Endothelial cell of hepatic sinusoid (primary cell): ENCODE measurements around the gene SLCO2A1.

Source experiments
- in situ Hi-C: cut with HindIII; loops from 2 replicates; pipeline ENCODE4 v1.10.0; 2017; ENCODE audit warnings: low sequenced_read_pairs

The SLCO2A1 gene

DNA sequence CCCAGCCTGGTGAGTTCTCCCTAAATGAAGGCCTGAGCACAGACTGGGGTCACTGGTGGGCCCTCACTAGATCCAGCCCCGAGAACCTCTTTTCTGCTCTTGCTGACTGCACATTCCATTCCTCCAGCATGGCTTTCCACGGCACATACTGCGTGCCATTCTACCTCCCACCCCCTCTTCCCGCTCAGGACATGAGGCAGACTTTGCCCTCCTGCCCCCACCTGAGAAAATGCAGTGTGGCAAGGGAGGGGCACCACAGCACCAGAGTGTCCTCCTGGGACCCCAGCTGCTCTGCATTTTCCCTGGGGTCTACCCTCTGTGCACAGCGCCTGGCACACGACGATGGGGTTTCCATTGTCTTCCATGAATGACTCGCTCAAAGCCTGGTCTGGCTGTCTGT, 6.1 kb upstream of the SLCO2A1 start:
- in situ Hi-C loops, result no loop called here

DNA sequence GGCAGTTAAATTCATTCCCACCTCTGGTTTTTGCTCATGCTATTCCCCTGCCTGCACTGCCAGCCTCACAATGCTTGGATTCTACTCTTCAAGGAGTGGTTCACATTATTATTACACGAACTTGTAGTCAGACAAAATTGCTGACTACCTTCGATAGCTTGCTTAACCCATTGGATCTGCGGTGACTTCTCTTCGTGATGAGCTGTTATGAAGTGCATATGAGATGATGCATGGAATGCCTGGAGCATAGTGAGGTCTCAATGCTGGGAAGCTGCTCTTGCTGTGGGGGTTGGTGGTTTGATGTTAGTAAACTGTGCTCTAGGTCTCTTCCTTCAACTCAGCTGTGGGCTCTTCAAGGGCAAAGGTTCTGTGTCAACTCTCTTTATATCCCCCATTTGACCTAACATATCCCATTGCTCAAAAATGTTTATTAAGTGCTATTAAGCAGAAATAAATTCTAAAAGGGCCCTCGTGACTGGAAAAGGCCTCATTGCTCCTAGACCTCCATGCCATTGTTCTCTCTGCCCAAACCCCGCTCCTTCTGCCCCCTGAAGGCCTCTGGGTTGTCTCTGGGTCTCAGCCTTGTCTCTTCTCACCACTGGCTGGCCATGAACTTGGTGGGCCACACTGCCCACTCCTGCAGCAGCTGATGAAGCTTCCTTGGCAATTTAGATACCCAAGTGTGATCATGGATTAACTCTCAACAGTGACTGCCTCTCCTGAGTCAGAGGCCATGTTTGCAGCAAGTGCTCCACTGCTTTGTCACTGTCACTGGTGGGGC, 4.5 kb upstream of the SLCO2A1 start:
- in situ Hi-C loops, result no loop called here

GRCh38 chr3:134033315-134033996, 3.7 kb upstream of the SLCO2A1 start:
- in situ Hi-C loops, result no loop called here

DNA sequence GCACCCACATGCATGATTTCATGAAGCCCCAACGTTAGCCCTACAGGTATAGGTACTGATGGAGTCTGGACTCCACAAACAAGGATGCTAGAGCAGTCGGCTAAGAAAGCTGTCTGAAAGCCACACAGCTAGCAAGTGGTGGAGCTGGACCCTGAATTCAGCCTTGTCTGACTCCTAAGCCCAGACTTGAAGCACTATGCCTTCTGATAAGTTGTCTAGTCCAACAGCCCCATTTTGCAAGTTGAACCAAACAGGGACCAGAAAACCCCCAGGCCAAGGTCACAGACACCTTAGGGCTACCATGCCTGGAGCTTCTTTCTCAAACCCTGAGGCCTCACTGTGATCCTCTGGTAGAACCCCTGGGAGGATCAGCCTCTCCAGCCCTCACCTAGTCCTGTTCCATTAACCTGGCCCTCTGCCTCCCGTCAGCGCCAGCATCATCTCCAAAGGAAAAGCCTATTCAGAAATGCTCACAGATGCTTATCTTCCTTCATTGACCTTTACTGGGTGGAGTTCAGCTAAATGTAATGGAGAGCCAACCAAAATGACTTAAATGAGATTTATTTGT, 1.7 kb upstream of the SLCO2A1 start:
- in situ Hi-C loops, result no loop called here

GRCh38 chr3:134030379-134031347, 938 bp upstream of the SLCO2A1 start:
- in situ Hi-C loops, result no loop called here

DNA sequence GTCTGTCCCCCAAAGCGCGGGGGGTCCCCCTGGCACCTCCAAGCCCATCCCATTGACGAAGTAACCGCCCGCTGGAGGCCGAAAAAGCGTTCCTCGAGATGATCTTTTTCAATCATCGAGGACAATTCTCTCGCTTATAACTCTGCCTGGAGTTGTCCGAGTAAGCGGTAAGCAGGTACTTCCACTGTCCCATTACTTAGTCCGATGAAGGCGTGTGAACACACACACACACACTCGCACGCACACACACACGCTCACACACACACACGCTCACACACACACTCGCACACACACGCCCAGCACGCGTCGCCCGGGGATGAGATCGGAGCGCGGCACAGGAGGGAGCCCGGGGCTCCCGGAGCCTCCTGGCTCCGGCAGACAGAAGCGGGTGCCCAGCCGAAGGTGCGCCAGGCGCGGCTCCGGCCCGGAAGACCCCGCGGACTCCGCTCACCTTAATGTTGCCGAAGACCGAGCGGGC, 430 bp downstream of the SLCO2A1 start:
- in situ Hi-C loops, result no loop called here

GRCh38 chr3:134028486-134029255, 1.1 kb downstream of the SLCO2A1 start:
- in situ Hi-C loops, result no loop called here

GRCh38 chr3:134027631-134028030, 2.1 kb downstream of the SLCO2A1 start:
- in situ Hi-C loops, result no loop called here

DNA sequence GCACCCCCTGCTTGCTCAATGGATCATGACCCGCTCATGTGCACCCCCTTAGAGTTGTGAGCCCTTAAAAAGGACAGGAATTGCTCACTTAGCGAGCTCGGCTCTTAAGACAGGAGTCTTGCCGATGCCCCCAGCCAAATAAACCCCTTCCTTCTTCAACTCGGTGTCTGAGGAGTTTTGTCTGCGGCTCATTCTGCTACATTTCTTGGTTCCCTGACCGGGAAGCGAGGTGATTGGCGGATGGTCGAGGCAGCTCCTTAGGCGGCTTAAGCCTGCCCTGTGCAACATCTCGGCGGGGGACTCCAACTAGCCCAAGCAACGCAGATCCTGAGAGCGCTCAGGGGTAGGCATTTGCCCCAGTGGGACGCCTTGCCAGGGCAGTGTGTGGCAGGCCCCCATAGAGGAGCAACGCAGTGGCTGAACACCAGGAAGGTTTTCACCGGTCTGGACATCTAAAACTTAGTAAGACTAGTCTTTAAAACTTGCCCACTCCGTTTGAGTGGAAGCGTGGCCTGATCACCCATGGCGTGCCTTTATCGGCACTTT, 9.5 kb downstream of the SLCO2A1 start:
- in situ Hi-C loops, result no loop called here

GRCh38 chr3:134018850-134019249, 10.9 kb downstream of the SLCO2A1 start:
- in situ Hi-C loops, result no loop called here

GRCh38 chr3:134018406-134018805, 11.3 kb downstream of the SLCO2A1 start:
- in situ Hi-C loops, result no loop called here

DNA sequence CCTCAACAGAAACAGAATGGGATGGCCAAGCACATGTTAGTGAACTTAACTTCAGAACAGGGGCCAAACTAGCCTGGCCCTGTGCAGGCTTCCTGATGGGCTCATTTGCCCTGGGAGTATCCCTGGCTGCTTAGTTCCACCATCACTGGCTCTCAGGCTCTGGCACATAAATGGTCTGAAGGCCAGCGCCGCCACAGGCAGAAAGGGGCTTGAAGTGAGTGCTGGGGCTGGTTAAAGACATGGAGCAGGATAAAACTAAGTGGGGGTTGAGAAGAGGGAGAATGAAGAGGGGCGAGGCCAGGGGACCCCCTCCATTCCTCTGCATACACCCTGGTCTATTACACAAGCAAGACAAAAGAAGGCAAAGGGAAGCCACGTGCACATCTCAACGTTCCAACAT, 12.2 kb downstream of the SLCO2A1 start:
- in situ Hi-C loops, result no loop called here

GRCh38 chr3:134014270-134014669, 15.5 kb downstream of the SLCO2A1 start:
- in situ Hi-C loops, result loop anchor here (5.0 kb wide), 1 partner anchor 67 kb away; no protein-coding TSS in a partner anchor

DNA sequence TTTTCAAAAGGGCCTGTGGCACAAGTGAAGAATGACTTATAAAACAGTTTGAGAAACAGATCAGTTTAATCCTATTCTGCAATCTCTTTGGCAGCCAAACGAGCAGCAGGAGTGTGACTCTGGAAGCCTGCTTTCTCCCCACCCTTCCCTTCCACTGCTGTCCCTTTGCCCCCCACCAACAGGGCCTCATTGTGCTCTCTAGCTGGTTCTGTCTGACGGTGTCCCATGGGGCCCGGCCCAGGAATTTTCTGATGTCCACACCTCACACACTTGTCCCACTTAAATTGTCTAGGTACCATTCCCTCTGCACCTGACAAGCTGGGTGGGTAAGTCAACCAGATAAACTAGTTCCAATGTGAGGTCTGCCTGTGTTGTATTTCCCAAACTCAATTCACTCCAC, 16.4 kb downstream of the SLCO2A1 start:
- in situ Hi-C loops, result loop anchor here (5.0 kb wide), 1 partner anchor 66 kb away; no protein-coding TSS in a partner anchor

- in situ Hi-C loops, result no loop called here
These were observed 20.3 kb downstream of the SLCO2A1 start for GRCh38 chr3:134009345-134010000.

- in situ Hi-C loops, result no loop called here
These were observed 21.0 kb downstream of the SLCO2A1 start for GRCh38 chr3:134008630-134009156.

DNA sequence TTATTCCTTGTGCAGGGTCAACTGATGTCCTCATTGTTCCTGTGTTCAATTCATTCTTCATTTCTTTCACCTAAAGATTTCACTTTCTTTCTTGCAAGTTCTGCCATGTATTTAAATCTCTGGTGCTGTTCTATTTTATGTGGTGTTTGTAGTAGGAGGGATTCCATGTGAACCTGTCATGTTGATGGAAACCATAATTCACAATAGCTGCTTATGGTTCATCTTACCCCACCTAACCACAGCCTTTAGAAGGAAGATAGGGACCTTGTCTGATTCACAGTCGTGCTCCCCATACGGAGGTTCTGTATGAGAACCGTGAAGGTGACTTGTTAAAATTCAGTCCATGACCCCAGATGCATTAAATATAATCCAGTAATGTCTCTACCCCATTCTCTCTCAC, 21.9 kb downstream of the SLCO2A1 start:
- in situ Hi-C loops, result no loop called here

GRCh38 chr3:134004841-134005240, 24.9 kb downstream of the SLCO2A1 start:
- in situ Hi-C loops, result no loop called here

DNA sequence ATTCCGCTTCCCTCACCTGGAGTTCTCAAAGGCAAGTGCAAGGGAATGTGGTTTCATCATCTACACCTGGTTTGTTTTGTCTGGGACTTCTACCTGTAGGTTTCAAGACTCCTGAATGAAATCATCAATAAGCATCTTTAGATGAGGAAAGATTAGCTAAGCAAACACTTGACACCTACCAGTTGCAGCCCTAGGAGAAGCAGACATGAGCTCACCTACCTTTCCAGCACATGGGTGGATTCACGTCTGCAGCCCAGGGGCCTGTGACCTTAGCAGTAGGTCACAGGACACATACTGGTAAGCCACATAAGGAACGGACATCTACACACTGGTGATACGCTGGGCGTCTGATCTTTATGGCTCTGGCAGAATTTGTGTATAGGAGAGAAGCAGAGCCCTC, 26.7 kb downstream of the SLCO2A1 start:
- in situ Hi-C loops, result no loop called here
